D341Med (cell line): ENCODE results near the gene BTN3A1.

Source experiments
- DNase-seq: peaks from one replicate; pipeline ENCODE4 v3.0.0; 2012; ENCODE audit warnings: low spot score

The BTN3A1 gene

DNA sequence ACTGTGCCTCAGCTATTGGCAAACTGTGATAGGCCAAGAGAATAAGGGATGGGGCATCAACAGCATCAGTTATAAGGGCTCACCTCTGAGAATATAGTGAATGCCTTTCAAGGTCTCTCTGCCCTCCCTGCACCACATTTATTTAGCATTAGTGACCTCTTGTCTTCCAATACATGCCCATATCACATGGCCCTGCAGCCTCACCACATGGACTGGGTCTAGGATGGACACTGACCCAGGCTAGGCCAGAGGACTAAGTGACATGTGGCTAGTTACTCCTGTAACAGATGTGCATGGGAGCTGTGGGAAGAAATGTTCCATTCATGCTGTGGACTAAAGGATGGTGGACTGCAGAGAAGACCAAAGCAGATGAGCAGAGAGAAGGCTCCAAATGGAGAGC lies 22.3 kb upstream of the BTN3A1 start:
- DNase-seq: no peak

DNA sequence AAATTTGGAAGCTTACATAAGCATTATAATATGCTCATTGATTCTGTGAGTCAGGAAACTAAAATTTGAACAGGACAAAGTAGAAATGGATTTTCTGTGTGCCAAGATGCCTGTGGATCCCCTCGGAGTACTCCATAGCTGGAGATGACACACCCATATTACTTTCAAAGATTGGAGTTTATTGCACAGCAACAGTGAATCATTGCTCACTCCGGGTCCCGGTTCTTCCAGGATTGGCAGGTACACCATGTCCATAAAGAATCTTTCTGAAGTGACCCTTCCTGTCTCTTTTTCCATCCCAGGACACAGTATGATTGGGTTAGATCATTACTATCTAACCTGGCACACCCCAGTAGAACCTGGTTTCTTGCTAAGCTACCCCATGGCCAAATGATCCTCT lies 21.8 kb upstream of the BTN3A1 start:
- DNase-seq: no peak

DNA sequence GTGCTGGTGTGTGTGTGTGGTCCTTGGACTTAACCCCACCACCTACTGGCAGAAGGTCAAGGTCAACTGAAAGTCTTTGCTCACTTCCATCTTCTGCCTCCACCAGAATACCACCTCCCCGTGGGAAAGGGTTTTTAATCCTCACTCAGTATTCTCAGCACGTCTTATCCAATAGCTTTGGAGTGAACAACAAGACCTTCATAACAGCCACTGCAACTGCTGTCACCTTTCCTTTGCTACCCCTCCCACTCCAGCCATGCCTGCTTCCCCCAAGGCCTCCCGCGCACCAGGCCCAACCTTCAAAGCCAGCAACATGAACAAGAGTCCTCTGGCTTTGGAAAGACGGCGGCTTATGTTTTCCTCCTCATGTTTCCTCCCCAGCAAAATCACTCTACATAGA lies 20.0 kb upstream of the BTN3A1 start:
- no peak for DNase-seq

DNA sequence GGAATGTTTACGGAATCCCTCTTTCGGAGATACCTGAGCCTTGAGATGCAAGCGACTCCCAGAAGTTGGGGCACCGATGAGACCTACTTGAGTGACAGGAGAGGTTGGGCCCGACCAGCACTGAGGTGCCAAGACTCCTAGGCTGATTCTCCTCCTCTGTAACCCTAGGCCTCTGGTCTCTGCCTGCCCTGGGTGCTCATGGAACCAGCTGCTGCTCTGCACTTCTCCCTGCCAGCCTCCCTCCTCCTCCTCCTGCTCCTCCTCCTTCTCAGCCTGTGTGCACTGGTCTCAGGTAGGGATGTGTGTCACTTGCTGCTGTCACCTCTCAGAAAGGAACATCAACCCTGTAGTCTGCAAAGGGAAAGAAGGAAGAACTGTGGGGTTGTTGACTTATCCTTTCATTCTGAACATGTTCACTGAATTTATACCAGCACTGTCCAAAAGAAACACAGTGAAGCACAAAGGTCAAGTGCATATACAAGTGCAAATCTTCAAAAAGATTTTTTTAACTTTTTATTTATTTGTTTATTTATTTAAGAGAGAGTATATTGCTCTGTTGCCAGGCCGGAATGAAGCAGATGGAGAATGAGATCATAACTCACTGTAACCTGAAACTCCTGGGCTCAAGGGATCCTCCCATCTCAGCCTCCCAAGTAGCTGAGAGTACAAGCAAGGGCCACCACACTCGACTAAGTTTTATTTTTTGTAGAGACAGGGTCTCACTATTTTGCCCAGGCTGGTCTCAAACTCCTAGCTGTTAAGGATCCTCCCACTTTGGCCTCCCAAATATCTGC lies 18.3 kb upstream of the BTN3A1 start:
- DNase-seq: peak; percentile 40

DNA sequence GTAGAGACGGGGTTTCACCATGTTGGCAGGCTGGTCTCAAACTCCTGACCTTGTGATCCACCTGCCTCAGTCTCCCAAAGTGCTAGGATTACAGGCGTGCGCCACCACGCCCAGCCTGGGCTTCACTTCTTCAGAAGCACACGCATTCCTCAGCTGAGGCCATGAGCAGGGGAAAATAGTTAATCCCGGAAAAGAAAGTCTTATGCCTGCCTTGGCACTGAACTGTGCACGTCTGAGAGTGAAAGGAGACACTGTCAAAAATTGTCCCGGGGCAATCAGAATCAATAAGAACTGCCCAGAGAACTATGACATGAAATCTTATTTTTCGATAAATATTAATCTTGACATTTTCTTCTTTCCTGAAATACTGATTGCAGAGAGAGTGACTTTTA lies 16.3 kb upstream of the BTN3A1 start:
- DNase-seq: no peak

DNA sequence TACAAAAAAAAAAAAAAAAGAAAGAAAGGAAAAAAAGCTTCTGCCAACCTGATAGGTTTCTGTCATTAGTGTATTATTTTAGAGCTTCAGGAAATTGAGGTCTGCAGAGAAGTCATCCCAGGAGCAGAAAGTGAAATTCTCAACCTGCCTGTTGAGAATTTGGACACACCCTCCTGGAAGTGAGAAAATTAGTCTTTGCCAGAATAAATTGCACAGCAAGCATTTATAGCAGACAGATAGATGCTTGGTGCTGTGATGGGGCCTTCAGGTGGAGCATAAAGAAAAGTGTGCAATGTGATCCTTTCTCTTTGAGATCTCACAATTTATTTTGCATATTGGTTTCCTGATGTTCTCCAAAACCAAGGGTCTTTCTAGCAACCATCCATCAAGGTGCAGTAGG lies 14.5 kb upstream of the BTN3A1 start:
- DNase-seq: no peak

DNA sequence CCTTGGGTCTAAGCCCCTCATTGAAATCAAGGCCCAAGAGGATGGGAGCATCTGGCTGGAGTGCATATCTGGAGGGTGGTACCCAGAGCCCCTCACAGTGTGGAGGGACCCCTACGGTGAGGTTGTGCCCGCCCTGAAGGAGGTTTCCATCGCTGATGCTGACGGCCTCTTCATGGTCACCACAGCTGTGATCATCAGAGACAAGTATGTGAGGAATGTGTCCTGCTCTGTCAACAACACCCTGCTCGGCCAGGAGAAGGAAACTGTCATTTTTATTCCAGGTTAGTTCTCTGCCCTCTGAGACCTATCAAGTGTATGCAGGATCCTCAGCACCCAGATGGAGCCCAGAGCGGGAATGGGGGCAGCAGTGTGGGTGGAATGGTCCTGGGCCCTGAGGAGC lies 14.1 kb upstream of the BTN3A1 start:
- DNase-seq: no peak

DNA sequence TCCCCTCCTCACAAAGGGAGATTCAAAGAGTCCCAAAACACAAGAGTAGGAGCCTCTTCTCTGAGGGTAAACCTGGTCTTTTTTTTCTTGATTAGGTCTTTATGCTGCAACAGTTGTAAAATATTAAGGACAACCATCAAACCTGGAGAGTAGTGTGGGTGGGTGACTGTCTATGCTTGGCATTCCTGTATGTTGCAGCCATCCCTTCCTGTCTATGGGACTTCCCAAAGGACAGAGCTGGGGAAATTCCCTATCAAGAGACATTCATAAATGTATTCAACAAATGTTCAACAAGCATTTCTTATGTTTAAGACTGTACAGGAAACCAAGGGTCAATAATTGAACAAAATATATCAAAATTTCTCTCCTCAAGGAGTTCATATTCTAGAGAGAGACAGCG lies 13.6 kb upstream of the BTN3A1 start:
- DNase-seq: no peak

DNA sequence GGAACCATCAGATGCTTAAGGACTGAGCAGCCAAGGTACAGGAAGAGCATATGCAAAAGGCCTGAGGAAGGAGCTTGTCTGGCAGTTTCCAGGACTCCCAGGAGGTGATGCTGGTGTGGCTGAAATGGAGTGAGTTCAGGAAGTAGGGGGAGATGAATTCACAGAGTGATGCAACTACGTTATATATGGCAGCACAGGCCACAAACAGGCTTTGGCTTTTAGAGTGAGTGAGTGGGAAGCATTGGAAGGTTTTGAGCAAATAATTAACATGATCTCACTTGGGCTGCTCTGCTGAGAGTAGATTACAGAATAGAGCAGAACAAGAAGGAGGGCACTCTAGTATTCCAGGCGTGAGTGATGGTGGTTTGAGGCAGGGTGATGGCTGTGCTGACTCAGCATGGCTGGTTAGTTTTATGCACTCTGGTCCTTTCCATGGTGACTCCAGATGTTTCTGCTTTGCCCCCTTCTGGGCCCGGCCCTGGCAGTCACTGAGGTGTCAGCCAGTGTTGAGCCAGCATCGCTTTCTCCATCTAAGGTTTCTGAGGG lies 12.7 kb upstream of the BTN3A1 start:
- DNase-seq: no peak

DNA sequence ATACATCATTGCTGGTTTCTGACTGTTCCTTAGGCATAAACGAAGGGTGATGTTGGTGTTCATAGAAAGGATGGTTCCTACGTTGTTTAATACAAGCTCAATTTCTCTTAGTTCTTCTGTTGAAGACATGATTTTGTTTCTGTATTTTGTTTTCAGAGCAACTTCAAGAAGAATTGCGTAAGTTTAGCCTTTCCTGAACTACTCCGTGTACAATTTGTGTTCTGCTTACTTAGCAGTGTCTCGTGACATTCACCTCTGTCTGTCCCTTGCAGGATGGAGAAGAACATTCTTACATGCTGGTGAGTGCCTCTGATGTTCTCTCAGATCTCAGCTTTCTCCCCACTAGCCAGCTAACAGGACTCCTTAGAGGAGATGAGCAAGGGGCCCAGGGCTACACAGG lies 11.5 kb upstream of the BTN3A1 start:
- DNase-seq: no peak

DNA sequence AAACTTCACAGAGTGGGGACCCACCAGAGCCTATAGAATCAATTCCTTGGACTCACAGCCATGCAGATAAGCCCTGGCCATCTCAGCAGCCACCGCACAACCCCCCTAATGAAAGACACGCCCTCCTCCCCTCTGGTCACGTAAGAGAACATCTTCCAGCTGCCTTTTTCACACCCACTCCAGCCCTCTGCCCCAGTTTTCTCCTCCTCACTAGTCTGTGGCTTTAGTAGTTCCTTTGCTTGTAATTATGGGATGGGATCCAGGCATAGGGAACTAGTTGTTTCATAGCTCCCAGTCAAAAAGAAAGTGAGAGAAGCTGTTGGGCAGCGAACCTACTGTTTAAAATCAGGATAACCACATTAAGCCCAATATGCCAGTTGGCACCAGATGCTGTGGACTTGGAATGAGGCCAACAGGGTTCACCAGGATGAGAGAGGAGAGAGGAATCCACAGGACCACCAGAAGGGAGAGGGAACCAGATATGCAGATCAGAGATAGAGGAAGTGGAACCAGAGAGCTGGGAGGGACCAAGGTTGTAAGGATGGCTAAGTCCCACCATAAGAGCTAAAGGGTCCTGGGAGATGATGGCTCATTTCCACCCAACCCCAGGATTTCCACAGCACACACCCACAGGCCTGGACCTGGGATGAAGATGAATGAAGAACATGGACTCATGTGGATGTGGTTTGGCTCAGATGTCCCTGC lies 9.0 kb upstream of the BTN3A1 start:
- DNase-seq: no peak

DNA sequence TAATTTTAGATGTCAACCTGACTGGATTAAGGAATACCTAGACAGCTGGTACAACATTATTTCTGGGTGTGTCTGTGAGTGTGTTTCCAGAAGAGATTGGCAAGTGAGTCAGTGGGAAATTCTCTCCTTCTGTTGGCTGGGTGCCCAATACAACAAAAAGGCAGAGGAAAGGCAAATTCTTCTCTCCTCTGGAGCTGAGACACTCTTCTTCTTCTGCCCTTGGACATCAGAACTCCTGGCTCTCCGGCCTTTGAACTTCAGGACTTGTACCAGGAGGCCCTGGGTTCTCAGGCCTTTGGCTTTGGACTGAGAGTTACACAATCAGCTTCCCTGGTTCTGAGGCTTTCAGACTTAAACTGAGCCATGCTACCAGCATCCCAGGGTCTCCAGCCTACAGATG lies 7.8 kb upstream of the BTN3A1 start:
- DNase-seq: no peak

DNA sequence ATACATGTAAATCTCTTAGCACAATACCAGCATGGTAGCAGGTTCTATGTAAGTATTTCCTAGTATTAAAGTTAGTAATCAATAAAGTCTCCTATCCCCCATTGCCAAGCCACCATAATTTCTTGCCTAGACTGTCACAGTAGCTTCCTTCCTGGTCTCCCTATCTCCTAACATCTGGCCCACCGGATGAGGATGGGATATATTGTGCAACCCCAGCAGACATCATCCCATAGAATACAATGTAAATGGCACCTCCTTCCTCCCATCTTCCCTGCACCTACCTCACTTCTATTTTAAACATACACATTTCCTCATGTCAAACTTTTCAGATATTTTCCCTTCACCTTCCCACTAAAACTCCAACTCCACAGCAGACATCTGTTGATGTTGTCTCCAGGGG lies 3.5 kb upstream of the BTN3A1 start:
- no peak for DNase-seq

DNA sequence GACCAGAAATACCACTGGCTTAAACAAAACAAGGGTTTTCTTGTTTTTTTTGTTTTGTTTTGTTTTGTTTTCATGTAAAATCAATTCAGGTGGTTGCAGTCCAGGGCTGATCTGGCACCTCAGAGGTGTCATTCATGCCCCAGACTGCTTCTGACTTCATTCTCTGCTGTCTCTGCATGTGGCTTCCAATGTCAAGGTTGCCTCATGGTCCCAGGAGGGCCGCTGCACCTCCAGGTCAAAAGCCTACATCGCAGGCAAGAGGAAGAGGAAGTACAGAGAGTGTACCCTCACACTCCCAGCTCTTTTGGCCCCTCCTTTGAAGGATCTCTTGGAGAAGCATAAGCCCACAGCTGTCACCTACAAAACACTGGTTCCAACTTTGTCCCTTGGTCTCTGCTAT lies 1.4 kb upstream of the BTN3A1 start:
- no peak for DNase-seq

DNA sequence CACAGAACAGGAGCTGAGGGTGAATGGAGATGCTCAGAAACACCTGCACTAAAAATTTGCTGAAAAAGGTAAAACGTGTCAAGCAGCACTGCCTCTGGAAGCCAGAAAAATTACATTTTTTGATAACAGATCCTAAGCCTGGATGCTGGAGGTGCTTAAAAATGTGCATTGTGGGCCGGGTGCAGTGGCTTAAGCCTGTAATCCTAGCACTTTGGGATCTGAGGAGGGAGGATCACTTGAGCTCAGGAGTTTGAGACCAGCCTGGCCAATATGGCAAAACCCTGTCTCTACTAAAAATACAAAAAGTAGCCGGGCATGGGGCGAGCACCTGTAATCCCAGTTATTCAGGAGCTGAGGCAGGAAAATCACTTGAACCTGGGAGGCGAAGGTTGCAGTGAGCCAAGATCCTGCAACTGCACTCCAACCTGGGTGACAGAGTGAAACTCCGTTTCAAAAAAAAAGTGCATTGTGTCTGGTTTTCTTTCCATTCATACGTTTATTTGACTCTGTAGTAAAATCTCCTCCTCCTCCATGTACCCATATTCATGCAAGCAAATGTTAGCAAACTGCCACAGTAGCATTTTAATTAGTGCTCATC lies 587 bp upstream of the BTN3A1 start:
- DNase-seq: peak; percentile 45

DNA sequence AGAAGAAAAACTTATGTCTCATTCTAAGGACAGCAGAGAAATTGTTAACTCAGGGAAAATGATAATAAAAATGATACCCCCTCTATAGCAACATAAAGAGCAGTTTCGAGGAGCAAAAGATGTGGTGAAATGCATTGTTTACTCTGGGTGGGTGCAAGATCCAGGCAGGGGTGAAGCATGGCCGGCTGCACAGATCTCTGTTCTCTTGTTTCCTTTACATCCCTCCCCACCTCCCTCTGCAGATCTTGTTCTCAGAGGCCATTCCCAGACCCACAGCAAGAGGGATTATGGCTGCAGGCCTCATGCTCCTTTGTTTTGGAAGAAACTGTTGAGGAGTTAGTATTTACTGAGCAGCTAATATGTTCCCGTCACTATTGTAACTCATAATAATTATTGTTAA lies 1.8 kb downstream of the BTN3A1 start:
- no peak for DNase-seq

DNA sequence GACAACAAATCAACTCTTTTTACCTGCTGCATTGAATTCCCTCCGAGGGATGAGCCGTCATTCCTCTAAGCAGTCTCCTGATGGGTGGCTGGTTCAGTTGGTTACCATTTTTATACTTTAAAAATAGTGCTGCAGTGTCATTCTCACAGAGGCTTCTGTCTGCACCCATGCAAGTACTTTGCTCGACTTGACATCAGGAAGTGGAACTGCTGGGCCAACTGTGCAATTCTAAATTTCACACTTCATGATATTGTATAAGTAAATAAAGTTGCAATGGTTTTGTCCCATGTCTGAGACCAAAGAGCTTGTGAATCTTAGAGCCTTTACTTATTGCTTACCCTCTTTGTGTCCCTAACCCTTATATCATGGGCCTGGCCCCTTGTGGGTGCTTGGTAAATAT lies 2.5 kb downstream of the BTN3A1 start:
- no peak for DNase-seq

DNA sequence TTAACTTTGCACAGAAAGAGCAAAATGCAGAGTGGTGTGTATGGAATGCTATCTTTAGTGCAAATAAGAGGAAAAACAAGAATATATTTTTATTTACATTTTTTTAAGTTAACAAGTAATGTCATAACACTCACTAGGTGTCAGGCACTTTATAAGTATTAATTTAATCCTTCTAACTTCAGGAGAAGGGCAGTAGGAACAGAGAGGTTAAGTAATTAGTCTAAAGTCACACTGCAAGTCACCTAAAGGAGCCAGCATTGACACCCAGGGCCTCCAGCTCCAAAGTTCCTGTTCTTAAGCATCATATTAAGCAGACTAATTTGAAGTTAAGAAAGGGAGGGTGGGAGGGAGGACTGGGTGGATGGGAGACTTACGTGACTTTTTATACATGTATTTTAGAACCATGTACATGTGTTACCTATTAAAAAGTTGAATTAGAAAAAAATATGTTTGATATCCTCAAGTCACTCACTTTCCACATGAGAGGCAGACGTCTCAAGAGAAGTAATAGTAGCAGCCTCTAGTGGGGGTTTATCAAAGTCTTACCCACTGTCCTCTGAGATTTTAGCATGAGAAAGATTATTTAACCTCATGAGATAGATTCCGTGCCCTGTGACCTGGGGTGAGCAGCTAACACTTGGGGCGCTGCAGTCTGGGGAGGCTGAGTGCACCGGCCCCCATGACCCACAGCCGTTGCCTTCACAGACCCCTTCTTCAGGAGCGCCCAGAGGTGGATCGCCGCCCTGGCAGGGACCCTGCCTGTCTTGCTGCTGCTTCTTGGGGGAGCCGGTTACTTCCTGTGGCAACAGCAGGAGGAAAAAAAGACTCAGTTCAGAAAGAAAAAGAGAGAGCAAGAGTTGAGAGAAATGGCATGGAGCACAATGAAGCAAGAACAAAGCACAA lies 7.0 kb downstream of the BTN3A1 start:
- DNase-seq: no peak

DNA sequence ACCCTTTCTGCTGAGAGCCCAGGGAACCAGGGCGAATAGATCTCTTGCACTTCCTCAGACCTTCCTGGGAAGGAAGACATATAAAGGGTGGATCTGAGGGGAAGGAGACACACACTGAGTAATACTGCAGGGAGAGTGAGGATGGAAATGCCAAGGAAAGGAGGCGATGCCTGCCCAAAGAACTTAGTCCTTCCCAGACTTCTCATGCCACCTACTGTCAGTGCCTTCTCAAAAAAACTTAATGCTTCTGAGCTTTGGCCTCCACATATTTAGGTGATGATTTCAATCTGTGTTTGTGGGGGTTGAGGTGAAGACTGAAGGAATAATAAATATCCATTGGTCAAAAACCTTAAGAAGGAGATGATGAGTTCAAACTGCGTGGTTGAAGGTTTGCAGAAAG lies 9.7 kb downstream of the BTN3A1 start:
- DNase-seq: no peak

DNA sequence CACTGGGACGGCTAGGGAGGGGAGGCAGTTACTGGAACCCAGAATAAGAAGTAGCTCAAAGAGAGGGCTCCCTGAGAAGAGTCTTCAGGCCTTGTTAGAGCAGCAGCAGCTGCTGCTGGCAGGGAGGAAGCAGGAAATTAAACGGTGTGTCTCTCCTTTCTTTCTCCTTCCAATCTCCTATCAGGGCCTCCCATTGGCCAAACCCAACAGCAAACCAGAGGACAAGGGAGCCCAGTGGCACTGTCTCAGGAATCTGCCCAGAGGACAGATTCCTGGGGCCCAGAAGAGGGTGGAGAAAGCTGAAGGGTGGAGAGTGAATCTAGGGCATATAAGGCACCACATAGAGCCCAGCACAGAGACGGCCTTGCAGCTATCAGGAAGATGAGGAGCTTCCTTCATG lies 10.2 kb downstream of the BTN3A1 start:
- no peak for DNase-seq

DNA sequence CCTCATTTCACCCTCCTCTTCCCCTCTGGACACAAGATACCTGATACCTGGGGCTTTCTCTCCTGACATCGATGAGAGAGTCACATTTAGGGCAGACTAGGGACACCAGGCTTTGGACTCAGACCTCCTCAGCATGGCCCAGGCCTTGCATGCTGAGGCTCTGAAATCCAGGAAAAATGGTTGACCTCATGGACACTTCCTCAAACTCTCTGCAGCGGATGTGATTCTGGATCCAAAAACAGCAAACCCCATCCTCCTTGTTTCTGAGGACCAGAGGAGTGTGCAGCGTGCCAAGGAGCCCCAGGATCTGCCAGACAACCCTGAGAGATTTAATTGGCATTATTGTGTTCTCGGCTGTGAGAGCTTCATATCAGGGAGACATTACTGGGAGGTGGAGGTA lies 10.9 kb downstream of the BTN3A1 start:
- no peak for DNase-seq

DNA sequence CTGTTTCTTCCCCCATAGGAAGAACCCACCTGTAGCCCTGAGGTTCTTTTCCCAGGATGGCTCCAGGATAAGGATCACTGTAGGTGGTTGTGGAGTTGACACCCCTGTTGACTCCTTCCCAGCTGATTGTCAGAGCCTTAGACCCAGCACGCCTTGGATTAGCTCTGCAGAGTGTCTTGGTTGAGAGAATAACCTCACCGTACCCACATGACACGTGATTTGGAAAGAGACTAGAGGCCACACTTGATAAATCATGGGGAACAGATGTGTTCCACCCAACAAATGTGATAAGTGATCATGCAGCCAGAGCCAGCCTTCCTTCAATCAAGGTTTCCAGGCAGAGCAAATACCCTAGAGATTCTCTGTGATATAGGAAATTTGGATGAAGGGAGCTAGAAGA lies 12.2 kb downstream of the BTN3A1 start:
- no peak for DNase-seq
